HG03039 (cell line): ENCODE measurements around the gene TOMM22.

Experiments
- ATAC-seq: cut with Tn5 transposase; IDR thresholded peaks from one replicate; pipeline ENCODE4 v1.9.1; 2021; ENCODE audit warnings: mild to moderate bottlenecking, moderate library complexity; ENCODE audit not compliant: unreplicated experiment

TOMM22 gene

DNA sequence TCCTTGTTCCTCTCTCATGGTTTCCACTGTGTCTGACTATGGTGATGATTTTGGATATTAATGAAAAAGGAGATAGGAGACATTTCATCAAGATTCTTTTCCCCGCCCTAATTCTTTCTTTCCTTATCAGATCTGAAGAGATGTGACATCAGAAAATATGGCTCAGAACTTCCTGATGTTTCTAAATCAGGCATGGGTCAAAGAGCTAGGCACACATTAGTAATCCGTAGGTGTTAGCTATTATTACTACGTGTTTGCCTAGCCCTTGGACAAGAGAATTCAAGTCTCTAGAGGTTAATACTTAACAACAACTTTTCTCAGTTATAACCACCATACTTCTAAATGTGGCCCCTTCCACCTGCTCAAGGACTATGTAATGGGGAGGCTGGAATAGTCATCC, 13.2 kb downstream of the TOMM22 start:
- no peak for ATAC-seq

DNA sequence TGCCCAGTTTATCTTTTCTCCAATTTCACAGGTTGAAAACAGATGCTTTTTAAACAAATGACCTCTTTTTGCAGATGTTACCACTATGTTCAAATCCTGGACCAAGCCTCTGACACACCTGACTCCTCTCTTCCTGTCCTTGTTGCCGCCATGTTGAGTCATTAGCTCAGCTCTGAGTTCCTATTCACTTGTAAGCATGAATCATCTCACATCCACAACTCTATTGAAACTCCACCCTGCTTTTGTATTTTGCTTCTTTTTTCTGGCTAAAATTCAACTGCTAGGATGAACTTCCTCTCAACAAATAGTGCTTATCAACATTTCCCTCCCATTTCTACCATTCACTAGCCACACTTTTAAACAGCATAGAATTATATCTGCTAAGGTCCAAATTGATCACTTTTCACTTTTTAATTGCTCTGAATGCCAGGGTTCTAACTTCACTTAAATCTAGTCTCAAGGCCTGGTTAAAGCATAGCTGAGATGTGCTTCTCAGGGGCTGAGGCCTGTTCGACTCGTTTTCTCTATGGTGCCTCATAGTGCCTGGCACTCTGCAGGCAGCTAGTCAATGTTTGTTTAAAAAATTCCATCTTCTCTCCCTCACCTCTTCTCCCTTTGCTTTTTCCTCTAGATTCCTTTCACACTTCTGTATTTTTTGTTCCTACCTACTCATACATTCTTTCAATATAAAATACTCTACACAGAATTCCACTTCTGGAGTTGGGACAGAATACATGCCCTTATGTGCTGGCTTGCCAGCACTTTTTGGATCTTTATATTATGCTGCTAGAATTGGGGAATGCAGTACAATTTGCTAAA, 15.1 kb downstream of the TOMM22 start:
- no peak for ATAC-seq

DNA sequence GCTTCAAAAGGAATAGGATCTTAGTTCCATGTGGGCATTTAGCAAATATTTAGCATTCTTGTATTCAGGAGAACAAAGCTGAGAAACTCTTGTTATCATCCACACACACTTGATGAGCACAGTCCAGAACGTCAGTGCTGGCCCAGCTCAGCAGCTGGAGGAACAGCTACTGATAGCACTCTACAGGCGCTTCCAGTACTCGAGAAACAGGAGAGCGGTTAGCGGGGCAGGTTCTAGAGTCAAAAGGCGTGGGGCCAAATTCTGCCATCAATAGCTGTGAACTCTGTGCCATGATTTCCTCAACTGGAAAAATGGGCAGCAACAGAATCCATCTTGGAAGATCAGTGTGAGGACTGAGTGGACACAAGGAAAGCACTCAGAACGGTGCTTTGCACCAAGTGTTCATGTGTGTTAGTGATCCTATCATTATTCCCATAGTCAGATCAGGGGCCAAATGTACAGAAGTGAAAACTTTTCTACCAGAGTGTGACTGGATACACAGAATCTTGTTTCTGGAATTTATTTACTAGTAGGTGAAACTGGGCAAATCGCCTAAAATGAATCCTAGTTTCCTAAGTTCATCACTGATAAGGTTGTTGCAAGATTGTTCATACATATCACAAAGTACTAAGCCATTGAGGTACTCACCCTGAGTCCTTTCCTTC, 15.8 kb downstream of the TOMM22 start:
- ATAC-seq: no peak

GRCh38 chr22:38698407-38699094, 16.8 kb downstream of the TOMM22 start:
- ATAC-seq: no peak

GRCh38 chr22:38699143-38699542, 17.4 kb downstream of the TOMM22 start:
- ATAC-seq: no peak

- ATAC-seq: no peak
Observed at GRCh38 chr22:38699784-38700183, 18.0 kb downstream of the TOMM22 start.

GRCh38 chr22:38700270-38700788, 18.6 kb downstream of the TOMM22 start:
- no peak for ATAC-seq

DNA sequence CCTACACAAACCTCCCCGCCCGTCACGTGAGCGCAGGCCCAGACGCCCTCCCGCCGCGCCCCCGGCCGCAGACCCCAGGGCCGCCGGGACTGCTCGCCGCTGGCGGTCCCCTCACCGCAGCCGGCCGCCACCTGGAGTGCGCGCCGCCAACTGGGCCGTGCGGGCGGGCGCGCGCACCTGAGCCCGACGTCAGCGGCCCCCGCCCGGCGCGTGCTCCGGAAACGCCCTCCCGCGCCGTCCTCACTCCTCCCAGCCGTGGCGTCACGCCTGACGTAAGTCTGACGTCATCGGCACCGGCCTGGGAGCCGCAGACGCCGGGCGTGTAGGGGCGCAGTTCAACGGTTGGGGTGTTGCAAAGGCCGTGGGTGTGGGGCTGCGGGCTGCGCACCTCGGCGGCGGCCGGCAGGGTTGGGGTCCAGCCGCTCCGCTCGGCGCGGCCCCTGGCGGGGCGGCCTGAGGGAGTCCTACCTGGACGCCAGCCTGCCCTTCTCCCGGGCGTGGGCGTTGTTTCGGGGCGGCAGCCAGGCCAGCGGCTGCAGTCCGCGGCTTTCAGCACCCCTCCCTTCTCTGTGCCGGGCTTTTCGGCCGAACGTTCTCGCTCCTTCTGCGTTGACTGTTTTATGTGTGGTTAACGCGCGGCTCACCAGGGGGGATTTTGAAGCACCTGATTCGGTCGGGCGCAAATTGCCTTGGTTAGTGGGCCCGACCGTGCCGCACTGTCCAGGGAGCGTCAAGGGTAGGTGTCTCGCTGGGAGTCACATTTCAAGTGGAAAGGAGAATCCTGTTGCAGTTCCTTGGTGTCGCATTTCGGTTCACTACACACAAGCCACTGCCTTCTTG, 19.3 kb downstream of the TOMM22 start, which contains the start of gene JOSD1:
JOSD1 (minus strand) TSS at position 155 of the 840 bp plus-strand sequence. CDS start 956 bp downstream, outside the sequence.
- peak; percentile 34 for ATAC-seq

DNA sequence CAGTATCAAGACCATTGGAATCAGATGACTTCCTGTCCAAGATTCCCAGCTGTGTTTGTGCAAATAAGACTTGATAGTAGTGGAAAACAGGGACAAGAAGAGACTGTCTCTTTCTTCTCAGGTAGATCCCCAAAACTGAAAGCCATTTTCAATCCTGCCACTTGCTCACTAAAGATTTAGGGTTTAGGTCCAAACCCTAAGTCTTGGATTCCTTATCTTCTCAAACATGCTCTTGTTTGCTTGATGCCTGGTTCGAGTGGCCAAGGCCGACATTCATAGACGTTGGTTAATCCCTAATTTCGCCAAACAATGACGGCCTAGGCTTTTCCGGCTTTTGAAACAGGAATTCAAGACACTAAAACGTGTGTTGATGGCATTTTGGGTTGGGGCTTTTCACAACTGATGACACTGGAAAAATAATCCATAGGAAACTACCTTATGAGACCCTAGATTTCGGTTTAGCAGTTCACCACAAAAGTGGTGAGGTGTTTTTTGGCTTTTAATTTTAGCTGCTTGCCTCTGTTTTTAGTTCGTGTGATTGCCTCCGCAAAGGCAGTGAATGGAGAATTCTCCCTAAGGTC, 23.0 kb downstream of the TOMM22 start:
- ATAC-seq: no peak

DNA sequence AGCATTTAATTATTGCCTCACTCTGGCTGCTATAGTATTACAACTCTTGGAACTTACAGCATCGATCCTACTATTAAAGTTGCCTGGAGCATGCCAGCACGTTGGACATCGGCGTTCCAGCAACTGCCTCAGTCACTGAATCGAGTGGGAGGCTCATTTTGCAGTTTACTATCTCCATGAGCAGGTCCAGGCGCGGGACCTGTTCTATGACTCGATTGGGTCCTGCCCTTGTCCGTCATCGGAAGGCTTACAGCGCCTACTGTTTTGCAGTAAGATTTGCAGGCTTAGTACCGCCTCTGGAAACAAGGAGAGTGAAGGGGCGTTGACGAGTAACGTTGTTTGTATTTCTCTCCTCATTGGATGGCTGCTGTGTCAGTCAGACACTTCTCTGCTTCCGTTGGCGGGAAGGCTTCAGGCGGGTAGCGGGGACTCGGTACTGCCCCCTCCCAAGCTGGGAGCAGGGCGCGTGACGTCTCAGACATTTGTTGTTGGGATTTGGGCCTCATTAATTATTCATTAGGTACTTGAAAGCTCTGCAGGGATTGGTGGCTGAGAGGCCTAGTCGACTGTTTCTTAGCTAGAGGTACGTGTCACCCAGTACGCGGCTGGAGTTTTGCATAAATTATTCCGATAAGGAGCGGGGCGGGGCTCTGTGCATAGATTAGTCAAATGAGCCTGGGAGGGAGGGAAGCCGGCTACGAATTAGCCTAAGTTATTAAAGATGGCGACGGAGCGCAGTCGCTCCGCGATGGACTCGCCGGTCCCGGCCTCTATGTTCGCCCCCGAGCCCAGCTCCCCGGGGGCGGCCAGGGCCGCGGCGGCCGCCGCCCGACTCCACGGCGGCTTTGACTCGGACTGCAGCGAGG, 23.7 kb downstream of the TOMM22 start, which contains the start of gene GTPBP1:
GTPBP1 (plus strand) TSS at position 710 of the 866 bp plus-strand sequence; CDS start at position 722, 12 bp downstream.
- ATAC-seq: peak; percentile 59

GRCh38 chr22:38706101-38706900, 24.5 kb downstream of the TOMM22 start:
- peak; percentile 5 for ATAC-seq

DNA sequence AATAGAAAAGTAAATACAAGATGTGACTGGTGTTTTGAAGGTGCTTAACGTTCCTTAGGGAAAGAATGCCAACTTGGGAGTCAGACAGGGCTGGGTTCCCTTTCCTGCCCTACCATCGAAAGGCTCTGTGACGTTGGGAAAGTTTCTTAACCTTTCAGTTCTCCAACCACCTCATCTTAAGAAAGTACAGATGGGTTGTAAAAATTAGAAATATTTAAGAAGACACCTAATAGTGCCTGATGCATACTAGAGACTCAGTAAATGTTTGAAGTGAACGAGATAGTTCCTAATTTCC, 25.1 kb downstream of the TOMM22 start:
- no peak for ATAC-seq

DNA sequence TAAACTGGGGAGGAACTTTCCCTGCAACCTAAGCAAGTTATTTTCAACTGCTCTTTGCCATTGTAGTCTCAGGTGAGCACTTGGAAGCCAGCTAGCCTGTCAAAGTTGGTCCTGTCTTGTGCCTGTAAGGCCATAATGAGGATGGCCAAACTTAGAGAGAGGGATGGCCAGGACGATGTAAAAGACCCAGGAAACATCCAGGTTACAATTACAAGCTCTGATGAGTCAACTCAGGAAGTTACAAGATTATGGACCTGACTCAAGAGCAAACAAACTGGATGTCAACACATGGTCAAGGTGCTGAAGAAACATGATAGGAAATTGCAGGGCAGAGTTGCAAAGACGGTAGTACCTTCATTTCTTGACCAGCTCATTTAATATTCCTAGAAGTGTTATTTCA, 25.6 kb downstream of the TOMM22 start:
- no peak for ATAC-seq

- ATAC-seq: no peak
Observed at GRCh38 chr22:38707984-38708383, 26.2 kb downstream of the TOMM22 start.

DNA sequence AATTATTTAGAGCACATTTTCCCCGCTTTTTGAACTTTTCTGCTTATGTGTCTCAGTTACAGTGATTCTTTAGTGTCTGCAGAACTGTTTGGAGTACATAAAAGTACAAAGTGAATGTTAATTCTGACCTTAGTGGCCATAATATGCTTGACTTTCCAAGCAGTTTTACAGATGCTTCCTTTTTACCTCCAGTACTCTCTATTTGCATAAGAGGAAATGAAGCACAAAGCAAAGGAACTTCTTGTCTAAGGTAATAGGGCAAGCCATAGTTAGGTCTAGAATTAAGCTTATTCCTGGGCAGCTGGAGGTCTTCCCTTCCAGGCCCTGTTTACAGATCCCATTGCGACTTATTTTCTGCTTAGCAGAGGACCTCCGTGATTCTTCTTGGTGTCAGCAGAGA, 27.5 kb downstream of the TOMM22 start:
- ATAC-seq: no peak

DNA sequence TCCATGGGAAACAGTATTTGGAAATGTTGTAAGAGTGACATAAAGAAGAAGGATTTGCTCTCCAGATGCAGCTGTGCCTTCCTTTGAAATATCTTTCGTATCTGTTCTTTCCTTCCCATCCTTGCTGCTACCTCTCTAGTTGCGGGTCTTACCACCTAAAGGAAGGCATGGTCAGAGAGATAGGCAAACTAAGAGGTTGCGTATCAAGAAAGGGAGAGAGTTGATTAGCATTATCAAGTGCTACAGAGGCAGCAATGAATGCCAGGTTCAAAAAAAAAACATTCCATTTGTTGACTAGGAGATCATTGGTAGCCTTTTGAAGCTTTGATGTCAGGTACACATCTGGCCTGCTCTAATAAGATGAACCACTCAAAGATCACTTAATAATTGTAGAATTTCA, 28.6 kb downstream of the TOMM22 start:
- ATAC-seq: no peak

- no peak for ATAC-seq
Observed at GRCh38 chr22:38710866-38711265, 29.1 kb downstream of the TOMM22 start.

DNA sequence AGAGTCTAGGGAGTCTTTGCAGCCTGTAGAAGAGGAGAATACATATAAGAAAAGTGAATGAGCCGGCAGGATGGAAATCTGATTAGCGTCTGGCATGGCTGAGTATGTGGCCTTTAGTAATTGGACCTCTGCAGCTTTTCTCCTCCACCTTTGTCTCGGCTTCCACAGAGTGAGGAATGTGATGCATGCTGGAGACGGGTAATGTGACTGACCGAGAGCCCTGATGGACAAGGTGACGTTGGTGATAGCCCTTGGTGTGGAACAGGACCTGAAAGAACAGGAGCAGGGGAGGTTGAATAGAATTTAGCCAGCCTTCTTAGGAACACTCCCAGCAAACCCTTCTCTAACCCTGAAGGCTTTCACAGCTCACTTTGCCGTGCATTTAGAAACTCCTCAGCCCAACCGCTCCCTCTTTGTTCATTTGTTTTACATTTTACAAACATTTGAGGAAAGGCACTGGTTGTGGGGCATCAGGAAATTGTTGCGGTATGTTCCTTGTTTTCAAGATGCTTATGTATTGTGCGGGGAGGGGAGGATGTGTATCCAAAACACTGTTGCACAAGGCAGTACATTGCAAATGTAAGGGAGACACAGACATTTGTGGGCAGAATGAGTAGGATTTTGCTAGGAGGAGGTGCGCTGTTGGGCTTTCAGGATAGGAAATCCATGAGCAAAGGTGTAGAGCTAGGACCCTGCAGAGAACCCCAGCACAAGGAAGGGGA, 30.9 kb downstream of the TOMM22 start:
- ATAC-seq: no peak
